H1 (cell line): ENCODE results near the gene GALNT17. TPM values are rescaled to one million over a fixed set of nuclear protein-coding genes. Genes with fewer than 3 reads are reported as not detected.

Experiments
- BACH1 ChIP-seq: IDR thresholded peaks from 2 replicates; pipeline ENCODE4 v1.6.1; 2012; ENCODE audit warnings: low read length, improper control_type of control experiment
- CHD1 ChIP-seq: IDR thresholded peaks from 2 replicates; pipeline ENCODE4 v1.6.1; 2012; ENCODE audit warnings: low read depth, low read length, improper control_type of control experiment
- CTBP2 ChIP-seq: IDR thresholded peaks from 2 replicates; pipeline ENCODE4 v1.7.0; 2011; ENCODE audit warnings: borderline replicate concordance, mild to moderate bottlenecking, moderate library complexity, mixed read lengths, low read length; ENCODE audit not compliant: insufficient read depth, insufficient read length
- E2F6 ChIP-seq: IDR thresholded peaks from 2 replicates; pipeline ENCODE4 v1.6.1; 2012; ENCODE audit warnings: inconsistent platforms
- EZH2 ChIP-seq: fragments of 200-600 bp; sonication (generic); IDR thresholded peaks from 2 replicates; pipeline ENCODE4 v1.7.1; 2012; ENCODE audit warnings: low read depth, mild to moderate bottlenecking, moderate library complexity, low read length, inconsistent platforms; ENCODE audit not compliant: severe bottlenecking
- FOSL1 ChIP-seq: IDR thresholded peaks from 2 replicates; pipeline ENCODE4 v1.6.1; 2011; ENCODE audit warnings: mild to moderate bottlenecking, low read depth, low read length, moderate library complexity; ENCODE audit not compliant: insufficient read depth
- GTF2F1 ChIP-seq: IDR thresholded peaks from 2 replicates; pipeline ENCODE4 v1.6.1; 2012; ENCODE audit warnings: low read depth, low read length, improper control_type of control experiment, borderline replicate concordance
- MAX ChIP-seq: IDR thresholded peaks from 2 replicates; pipeline ENCODE4 v1.6.1; 2012; ENCODE audit warnings: inconsistent platforms
- PHF8 ChIP-seq: fragments of 200-600 bp; sonication (generic); conservative IDR thresholded peaks from 2 replicates; pipeline ENCODE4 v1.7.1; 2012; ENCODE audit warnings: low read depth, mild to moderate bottlenecking, inconsistent platforms, low read length, moderate library complexity
- POLR2A ChIP-seq, 2 experiments: IDR thresholded peaks; 1 replicate in 1 of 2; 2 replicates in 1 of 2; pipeline ENCODE4 v1.6.1; 2011; ENCODE audit warnings: low read depth in 2 of 2, low read length in 2 of 2, mild to moderate bottlenecking in 2 of 2; ENCODE audit errors: control extremely low read depth in 1 of 2
- TCF12 ChIP-seq: IDR thresholded peaks from 2 replicates; pipeline ENCODE4 v1.6.1; 2011; ENCODE audit warnings: low read depth, mild to moderate bottlenecking, low read length
- polyA plus RNA-seq, 7 experiments: library from polyadenylated mRNA; depleted of rRNA in 3 of 7; stranded (reverse) in 5 of 7; unstranded in 2 of 7; fragments of >200 nt in 5 of 7; fragments of 200-250 nt in 2 of 7; gene quantifications; 1 replicate in 5 of 7; 2 replicates in 1 of 7; 4 replicates in 1 of 7; pipeline versions ENCODE4 v1.2.1 to v1.2.3, GENCODE V29; 2011 to 2013; ENCODE audit warnings: missing spikeins in 2 of 7, mixed read lengths in 2 of 7
- total RNA-seq: library from RNA; stranded (reverse); fragmentation: NEBNext Ultra II Directional; extraction: Animal tissue kit (Norgen Biotek cat#: 25700); gene quantifications from 2 replicates; pipeline ENCODE4 v1.2.1, GENCODE V29; 2021

Gene GALNT17
- total and polyA plus RNA-seq, 2 of the 8 experiments (the other 6 are each of a cell fraction or from before 2014, with no cell fraction given) = 37.7 to 47.0 TPM

- TF ChIP-seq MAX (no peak), FOSL1 (no peak), TCF12 (no peak), GTF2F1 (no peak), E2F6 (no peak), POLR2A (IDR thresholded peaks at IDR 0.05; ENCODE audit: control extremely low read depth in 1 of 2, low read depth in 2 of 2, low read length in 2 of 2) (no peak), CHD1 (no peak), CTBP2 (no peak), EZH2 (no peak), PHF8 (no peak), BACH1 (no peak)
- TF ChIP-seq, all 59 proteins: peak for 0
These were observed 84.3 kb downstream of the GALNT17 start (continued) for GRCh38 chr7:71216211-71216610.
